HEK293T (cell line): ENCODE data around the gene DNAH3.

Source experiments
- CTCF ChIA-PET: fragments of 350-600 bp; formaldehyde crosslinking; extraction: SDS; loops from one replicate; lab custom pipeline; 2021; ENCODE audit warnings: antibody characterized with exemption, inconsistent platforms; lab: Yijun Ruan, JAX
- POLR2A ChIA-PET: fragments of 350-600 bp; formaldehyde crosslinking; extraction: SDS; loops from one replicate; lab custom pipeline; 2020; ENCODE audit warnings: antibody characterized with exemption, inconsistent platforms; lab: Yijun Ruan, JAX
- DNase-seq: peaks from one replicate; pipeline ENCODE4 v3.0.0; 2012; ENCODE audit warnings: mixed read lengths; ENCODE audit errors: extremely low spot score
- ARNT ChIP-seq: fragments of 450-650 bp; IDR thresholded peaks from 2 replicates; pipeline ENCODE4 v1.6.1; 2017; ENCODE audit warnings: mild to moderate bottlenecking
- BHLHE40 ChIP-seq: fragments of 450-650 bp; IDR thresholded peaks from 2 replicates; pipeline ENCODE4 v1.6.1; 2016; ENCODE audit warnings: mild to moderate bottlenecking, moderate library complexity, borderline replicate concordance
- CTBP1 ChIP-seq: fragments of 450-650 bp; IDR thresholded peaks from 2 replicates; pipeline ENCODE4 v1.6.1; 2016; ENCODE audit warnings: borderline replicate concordance
- ELF4 ChIP-seq: fragments of 450-650 bp; IDR thresholded peaks from 2 replicates; pipeline ENCODE4 v1.6.1; 2017; ENCODE audit warnings: antibody characterized with exemption
- FOXA1 ChIP-seq: fragments of 450-650 bp; IDR thresholded peaks from 2 replicates; pipeline ENCODE4 v1.6.1; 2016; ENCODE audit warnings: mild to moderate bottlenecking
- FOXK2 ChIP-seq: fragments of 450-650 bp; IDR thresholded peaks from 2 replicates; pipeline ENCODE4 v1.6.1; 2016; ENCODE audit warnings: mild to moderate bottlenecking
- FOXM1 ChIP-seq: fragments of 450-650 bp; IDR thresholded peaks from 2 replicates; pipeline ENCODE4 v1.6.1; 2017; ENCODE audit warnings: mild to moderate bottlenecking, borderline replicate concordance
- HDGF ChIP-seq: fragments of 450-650 bp; IDR thresholded peaks from 2 replicates; pipeline ENCODE4 v1.6.1; 2017; ENCODE audit warnings: antibody characterized with exemption, borderline replicate concordance
- L3MBTL2 ChIP-seq: fragments of 450-650 bp; conservative IDR thresholded peaks from 2 replicates; pipeline ENCODE4 v1.6.1; 2016; ENCODE audit warnings: mild to moderate bottlenecking
- LEF1 ChIP-seq: fragments of 450-650 bp; IDR thresholded peaks from 2 replicates; pipeline ENCODE4 v1.6.1; 2017; ENCODE audit warnings: mild to moderate bottlenecking, borderline replicate concordance
- NFRKB ChIP-seq: fragments of 450-650 bp; IDR thresholded peaks from 2 replicates; pipeline ENCODE4 v1.6.1; 2016; ENCODE audit warnings: mild to moderate bottlenecking, moderate library complexity
- PKNOX1 ChIP-seq: fragments of 450-650 bp; IDR thresholded peaks from 2 replicates; pipeline ENCODE4 v1.6.1; 2016
- SP1 ChIP-seq: fragments of 450-650 bp; IDR thresholded peaks from 2 replicates; pipeline ENCODE4 v1.6.1; 2017
- SUZ12 ChIP-seq: fragments of 450-650 bp; IDR thresholded peaks from 2 replicates; pipeline ENCODE4 v1.6.1; 2016; ENCODE audit warnings: mild to moderate bottlenecking
- TARDBP ChIP-seq: fragments of 450-650 bp; IDR thresholded peaks from 2 replicates; pipeline ENCODE4 v1.6.1; 2016
- ZNF384 ChIP-seq: fragments of 450-650 bp; IDR thresholded peaks from 2 replicates; pipeline ENCODE4 v1.6.1; 2016

The DNAH3 gene

DNA sequence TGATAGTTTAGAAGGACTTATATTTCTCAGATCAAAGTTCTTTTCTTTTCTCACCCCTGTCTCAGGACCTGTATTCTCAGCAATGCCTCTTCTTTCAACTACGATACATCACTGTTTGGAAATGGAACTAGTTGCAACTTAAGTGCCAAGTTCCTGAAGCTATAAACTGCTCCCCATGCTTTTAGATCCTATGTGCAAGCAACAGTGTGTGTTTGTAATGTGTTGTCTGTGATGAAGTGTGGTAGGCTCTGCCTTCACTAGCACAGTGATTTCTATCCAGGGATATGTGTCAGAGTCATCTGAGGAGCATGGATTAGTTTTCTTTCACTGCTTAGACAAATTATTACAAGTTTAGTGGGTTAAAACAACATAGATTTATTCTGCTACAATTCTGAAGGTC lies 42.3 kb upstream of the DNAH3 start:
- POLR2A ChIA-PET: no interaction called here
- no peak for DNase-seq
- CTCF ChIA-PET: no interaction called here
- TF ChIP-seq LEF1: no peak
- no peak for TF ChIP-seq ELF4
- TF ChIP-seq SP1: no peak
- no peak for TF ChIP-seq HDGF
- TF ChIP-seq BHLHE40: no peak
- TF ChIP-seq NFRKB: no peak
- TF ChIP-seq CTBP1: no peak
- no peak for TF ChIP-seq PKNOX1
- no peak for TF ChIP-seq SUZ12
- TF ChIP-seq FOXM1: no peak
- TF ChIP-seq ZNF384: no peak
- TF ChIP-seq FOXK2: no peak
- no peak for TF ChIP-seq FOXA1
- no peak for TF ChIP-seq L3MBTL2
- no peak for TF ChIP-seq ARNT
- TF ChIP-seq TARDBP: no peak

- ChIA-PET POLR2A (no interaction called here), CTCF (no interaction called here)
- no peak for DNase-seq
- TF ChIP-seq HDGF (no peak), ARNT (no peak), FOXK2 (no peak), ZNF384 (no peak), CTBP1 (no peak), BHLHE40 (no peak), TARDBP (no peak), SP1 (no peak), PKNOX1 (no peak), NFRKB (no peak), FOXA1 (no peak)
These were observed 40.0 kb upstream of the DNAH3 start for GRCh38 chr16:21190599-21190998.

GRCh38 chr16:21190013-21190412 lies 39.4 kb upstream of the DNAH3 start:
- DNase-seq: no peak
- ChIA-PET CTCF (no interaction called here), POLR2A (no interaction called here)
- TF ChIP-seq ZNF384 (no peak), BHLHE40 (no peak), PKNOX1 (no peak), ARNT (no peak), TARDBP (no peak), FOXM1 (no peak), LEF1 (no peak), SP1 (no peak), ELF4 (no peak), SUZ12 (no peak), L3MBTL2 (no peak), FOXK2 (no peak), CTBP1 (no peak), HDGF (no peak), NFRKB (no peak), FOXA1 (no peak)

DNA sequence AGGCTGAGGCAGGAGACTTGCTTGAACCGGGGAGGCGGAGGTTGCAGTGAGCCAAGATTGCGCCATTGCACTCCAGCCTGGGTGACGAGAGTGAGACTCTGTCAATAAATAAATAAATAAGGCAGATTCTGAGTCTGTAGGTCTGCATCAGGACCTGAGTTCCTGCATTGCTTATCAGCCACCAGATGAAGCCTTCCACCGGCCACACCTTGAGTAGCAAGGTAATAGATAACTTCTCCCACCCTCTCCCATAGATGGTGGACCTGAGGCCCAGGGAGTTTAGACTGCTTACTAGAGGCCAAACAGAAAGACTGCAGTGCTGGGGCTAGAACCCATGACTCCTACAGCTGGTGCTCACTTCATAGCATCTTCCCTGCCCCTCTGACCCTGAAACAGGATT lies 38.7 kb upstream of the DNAH3 start:
- no peak for DNase-seq
- ChIA-PET POLR2A (interaction anchor here (0.8 kb wide), 1 partner anchor 111 kb away, joined by 4 read pairs; no protein-coding TSS in a partner anchor), CTCF (interaction anchor here (0.6 to 1.9 kb wide), 5 partner anchors 8 to 1575 kb away, joined by 3 to 9 read pairs (median 4); partner anchors contain the start of gene LDAF1)
- no peak for TF ChIP-seq ZNF384
- TF ChIP-seq L3MBTL2: no peak
- TF ChIP-seq SP1: no peak
- no peak for TF ChIP-seq BHLHE40
- TF ChIP-seq LEF1: no peak
- no peak for TF ChIP-seq NFRKB
- TF ChIP-seq HDGF: no peak
- no peak for TF ChIP-seq CTBP1
- no peak for TF ChIP-seq SUZ12
- no peak for TF ChIP-seq ELF4
- TF ChIP-seq TARDBP: no peak
- no peak for TF ChIP-seq ARNT

- ChIA-PET CTCF (interaction anchor here (0.9 to 1.1 kb wide), 2 partner anchors 91 to 114 kb away, joined by 3 read pairs; no protein-coding TSS in a partner anchor), POLR2A (interaction anchor here (0.9 kb wide), 1 partner anchor 115 kb away, joined by 4 read pairs; no protein-coding TSS in a partner anchor)
- no peak for DNase-seq
- TF ChIP-seq NFRKB: no peak
- TF ChIP-seq PKNOX1: no peak
- no peak for TF ChIP-seq BHLHE40
- TF ChIP-seq TARDBP: no peak
- TF ChIP-seq LEF1: no peak
- TF ChIP-seq ARNT: no peak
- TF ChIP-seq FOXA1: no peak
- TF ChIP-seq SUZ12: no peak
- no peak for TF ChIP-seq ZNF384
- TF ChIP-seq ELF4: no peak
- no peak for TF ChIP-seq HDGF
- TF ChIP-seq L3MBTL2: no peak
- no peak for TF ChIP-seq CTBP1
- TF ChIP-seq FOXM1: no peak
- no peak for TF ChIP-seq SP1
- TF ChIP-seq FOXK2: no peak
These were observed 35.7 kb upstream of the DNAH3 start for GRCh38 chr16:21186326-21186691.
